Measurements from ENCODE around the gene PTP4A2.

GRCh38 chr1:31980835-31981455 is 42.8 kb upstream of the PTP4A2 start:
- TF ChIP-seq CTCF (conservative IDR thresholded peaks at IDR 0.05) = no peak
- TF ChIP-seq EZH2 (IDR thresholded peaks at IDR 0.05; ENCODE audit: low read depth) = no peak

Measured in PC-9 (cell line).